GM18870 (cell line): Measurements from ENCODE around the gene CCDC24.

ENCODE experiments used
- ATAC-seq: cut with Tn5 transposase; IDR thresholded peaks from one replicate; pipeline ENCODE4 v1.9.1; 2021; ENCODE audit warnings: moderate library complexity; ENCODE audit not compliant: unreplicated experiment

The CCDC24 gene

GRCh38 chr1:43979528-43980254 is 11.7 kb upstream of the CCDC24 start:
- ATAC-seq, result no peak

GRCh38 chr1:43980255-43981134 is 10.9 kb upstream of the CCDC24 start:
- ATAC-seq, result no peak

GRCh38 chr1:43981135-43981491 is 10.3 kb upstream of the CCDC24 start:
- no peak for ATAC-seq

GRCh38 chr1:43981636-43982035 is 9.8 kb upstream of the CCDC24 start:
- no peak for ATAC-seq

- ATAC-seq, result no peak
Measured at GRCh38 chr1:43982241-43982640, 9.2 kb upstream of the CCDC24 start.

- no peak for ATAC-seq
Measured at GRCh38 chr1:43982808-43983207, 8.6 kb upstream of the CCDC24 start.

GRCh38 chr1:43983253-43983899 is 8.0 kb upstream of the CCDC24 start:
- no peak for ATAC-seq

GRCh38 chr1:43984855-43985254 is 6.5 kb upstream of the CCDC24 start:
- ATAC-seq, result no peak

- ATAC-seq, result no peak
Measured at GRCh38 chr1:43985984-43986595, 5.3 kb upstream of the CCDC24 start.

GRCh38 chr1:43986712-43987111 is 4.7 kb upstream of the CCDC24 start:
- no peak for ATAC-seq

GRCh38 chr1:43987159-43987902 is 4.1 kb upstream of the CCDC24 start:
- no peak for ATAC-seq

GRCh38 chr1:43990271-43991199 is 864 bp upstream of the CCDC24 start:
- ATAC-seq, result no peak

GRCh38 chr1:43991200-43991475 is 261 bp upstream of the CCDC24 start:
- ATAC-seq, result no peak

- ATAC-seq, result no peak
Measured at GRCh38 chr1:43992232-43992995, 1.0 kb downstream of the CCDC24 start.

- no peak for ATAC-seq
Measured at GRCh38 chr1:43993206-43993914, 2.0 kb downstream of the CCDC24 start.

GRCh38 chr1:43994071-43994470 is 2.7 kb downstream of the CCDC24 start:
- no peak for ATAC-seq

GRCh38 chr1:43994794-43995790 is 3.7 kb downstream of the CCDC24 start:
- ATAC-seq, result no peak
